Heart left ventricle (tissue), 16 donors: ENCODE results near the gene MEST. TPM values are rescaled to one million over a fixed set of nuclear protein-coding genes. Genes with fewer than 3 reads are reported as not detected.
"Not testable (repeated sequence)": the region's sequence is repeated elsewhere in the genome, so short reads cannot be mapped to it uniquely, and the experiment has no call there.

Experiments used
- ATAC-seq, 4 donors: fragments of 200-7000 bp; cut with Tn5 transposase; one replicate each; pipeline ENCODE4 v1.9.1; 2020 to 2022; ENCODE audit warnings: moderate library complexity in 4 of 4, mild to moderate bottlenecking in 3 of 4, moderate number of reproducible peaks in 1 of 4
- DNase-seq, 5 donors: peaks; one replicate each; pipeline ENCODE4 v3.0.0-alpha.2; 2020
- H3K27ac ChIP-seq, 12 donors: fragments of 200-600 bp; sonication (generic) in 4 of 12; one replicate each; pipeline versions ENCODE4 v1.5.0 to v1.8.0; 2016 to 2022; ENCODE audit warnings: mild to moderate bottlenecking in 2 of 12
- H3K27me3 ChIP-seq, 9 donors: fragments of 200-600 bp; sonication (generic) in 2 of 9; one replicate each; pipeline versions ENCODE4 v1.5.1 to v1.8.0; 2016 to 2022; ENCODE audit warnings: mild to moderate bottlenecking in 3 of 9
- H3K36me3 ChIP-seq, 9 donors: fragments of 200-600 bp; sonication (generic) in 2 of 9; one replicate each; pipeline versions ENCODE4 v1.5.0 to v1.8.0; 2018 to 2022; ENCODE audit warnings: mild to moderate bottlenecking in 2 of 9
- H3K4me1 ChIP-seq, 12 donors: fragments of 200-600 bp; sonication (generic) in 4 of 12; one replicate each; pipeline versions ENCODE4 v1.5.0 to v1.8.0; 2016 to 2022; ENCODE audit warnings: mild to moderate bottlenecking in 3 of 12
- H3K4me3 ChIP-seq, 12 donors: fragments of 200-600 bp; sonication (generic) in 4 of 12; one replicate each; pipeline versions ENCODE4 v1.5.0 to v1.8.0; 2017 to 2022; ENCODE audit warnings: mild to moderate bottlenecking in 9 of 12, moderate library complexity in 4 of 12
- H3K9me3 ChIP-seq, 12 donors: fragments of 200-600 bp; sonication (generic) in 4 of 12; one replicate each; pipeline versions ENCODE4 v1.5.0 to v1.8.0; 2016 to 2022; ENCODE audit warnings: mild to moderate bottlenecking in 1 of 12
- POLR2A ChIP-seq, 2 donors: fragments of 450-650 bp; IDR thresholded peaks; one replicate each; pipeline ENCODE4 v1.6.1; 2017; ENCODE audit warnings: antibody characterized with exemption in 2 of 2, mild to moderate bottlenecking in 2 of 2, moderate library complexity in 2 of 2
- WGBS, 4 donors: extraction: QIAGEN DNeasy Blood & Tissue Kit in 2 of 4; methylation state at CpG; one replicate each; pipeline versions ENCODE4 v1.1.5 to v1.1.7; 2013 to 2018; 5-methylcytosine and 5-hydroxymethylcytosine counted together
- intact Hi-C, 10 donors: fragments of 100-400 bp; cut with DNase I; formaldehyde crosslinking; loops; one replicate each; pipeline versions ENCODE4 v1.11.1 to v1.14.2; 2022
- polyA plus RNA-seq, 2 donors: library from polyadenylated mRNA; stranded (reverse); fragments of 200-250 nt; gene quantifications; one replicate each; pipeline ENCODE4 v1.2.3, GENCODE V29; 2013
- total RNA-seq, 9 donors: library from RNA; depleted of rRNA in 2 of 9; stranded (reverse); fragments of >200 nt in 2 of 9; fragmentation: NEBNext Ultra II Directional in 3 of 9; extraction: Animal tissue kit (Norgen Biotek cat#: 25700) in 3 of 9; gene quantifications; one replicate each; pipeline versions ENCODE4 v1.1.0 to v1.2.4, GENCODE V29; 2016 to 2023
- TF ChIP-seq, protein P1 (sequence below), 12 donors: fragments of 200-600 bp; sonication (generic) in 4 of 12; IDR thresholded peaks; one replicate each; pipeline versions ENCODE4 v1.5.0 to v1.8.0; 2018 to 2022; ENCODE audit warnings: antibody characterized with exemption in 12 of 12, mild to moderate bottlenecking in 5 of 12
- donor health status: ischemic (EF 13 %, LVEDD 7.1; RV severe dilation, severe dysfunction).
- donor health status: healthy with polysubstance abuse.
- donor health status: DM: no; HTN: yes; CAD: no.
- donor health status: DM: no; HTN: no; CAD: no.
- donor health status: ischemic (EF 25% LVEDD 6.9; RV normal size, moderate dysfunction).
- donor health status: ischemic (EF 25% LVEDD 5.7; RV mildly dilated, moderate dysfunction).
- donor health status: healthy.
- donor health status: DM: yes; HTN: yes; CAD: no.
- donor health status: ischemic (EF 35%, LVEDD 5.7; RV mildly dilated, moderate dysfunction).
- donor health status: nonischemic (EF 11% LVEDD 7.7; RV severe dilation, severe dysfunction).
- donor health status: DM: yes; HTN: yes; CAD: no.
- donor health status: PGD.
- donor health status: ischemic (EF 29% LVEDD 5.4; RV normal size, mild dysfunction).
- donor health status: nonischemic (EF 23%, LVEDD 6.1; RV moderate dilation, normal function).

Gene MEST
- total and polyA plus RNA-seq, 11 donors, result 0.79 to 46.0 (median 4.2) TPM

DNA sequence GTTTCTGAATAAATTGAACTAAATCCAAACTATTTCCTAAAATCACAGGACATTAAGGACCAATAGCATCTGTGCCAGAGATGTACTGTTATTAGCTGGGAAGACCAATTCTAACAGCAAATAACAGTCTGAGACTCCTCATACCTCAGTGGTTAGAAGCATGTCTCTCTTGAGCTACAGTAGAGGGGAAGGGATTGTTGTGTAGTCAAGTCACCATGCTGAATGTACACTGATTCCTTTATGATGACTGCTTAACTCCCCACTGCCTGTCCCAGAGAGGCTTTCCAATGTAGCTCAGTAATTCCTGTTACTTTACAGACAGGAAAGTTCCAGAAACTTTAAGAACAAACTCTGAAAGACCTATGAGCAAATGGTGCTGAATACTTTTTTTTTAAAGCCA lies 13.9 kb downstream of the MEST start:
- peaks cover 0 to 73% (median 34%) of the 10 kb centered on the region in 9 donors for H3K36me3 ChIP-seq
- DNase-seq (no peak), ATAC-seq (no peak)
- no peaks in the 10 kb centered on the region for H3K9me3 ChIP-seq
- no peak overlapping the region for H3K4me3 ChIP-seq
- intact Hi-C loops, result no loop called here
- TF ChIP-seq, protein P1, sequence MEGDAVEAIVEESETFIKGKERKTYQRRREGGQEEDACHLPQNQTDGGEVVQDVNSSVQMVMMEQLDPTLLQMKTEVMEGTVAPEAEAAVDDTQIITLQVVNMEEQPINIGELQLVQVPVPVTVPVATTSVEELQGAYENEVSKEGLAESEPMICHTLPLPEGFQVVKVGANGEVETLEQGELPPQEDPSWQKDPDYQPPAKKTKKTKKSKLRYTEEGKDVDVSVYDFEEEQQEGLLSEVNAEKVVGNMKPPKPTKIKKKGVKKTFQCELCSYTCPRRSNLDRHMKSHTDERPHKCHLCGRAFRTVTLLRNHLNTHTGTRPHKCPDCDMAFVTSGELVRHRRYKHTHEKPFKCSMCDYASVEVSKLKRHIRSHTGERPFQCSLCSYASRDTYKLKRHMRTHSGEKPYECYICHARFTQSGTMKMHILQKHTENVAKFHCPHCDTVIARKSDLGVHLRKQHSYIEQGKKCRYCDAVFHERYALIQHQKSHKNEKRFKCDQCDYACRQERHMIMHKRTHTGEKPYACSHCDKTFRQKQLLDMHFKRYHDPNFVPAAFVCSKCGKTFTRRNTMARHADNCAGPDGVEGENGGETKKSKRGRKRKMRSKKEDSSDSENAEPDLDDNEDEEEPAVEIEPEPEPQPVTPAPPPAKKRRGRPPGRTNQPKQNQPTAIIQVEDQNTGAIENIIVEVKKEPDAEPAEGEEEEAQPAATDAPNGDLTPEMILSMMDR (IDR thresholded peaks at IDR 0.05), result no peak
- no peak for TF ChIP-seq POLR2A (IDR thresholded peaks at IDR 0.05)
- peaks cover 0 to 3% (median 0%) of the 10 kb centered on the region in 12 donors for H3K4me1 ChIP-seq
- no peaks in the 10 kb centered on the region for H3K27me3 ChIP-seq
- no peak overlapping the region for H3K27ac ChIP-seq

DNA sequence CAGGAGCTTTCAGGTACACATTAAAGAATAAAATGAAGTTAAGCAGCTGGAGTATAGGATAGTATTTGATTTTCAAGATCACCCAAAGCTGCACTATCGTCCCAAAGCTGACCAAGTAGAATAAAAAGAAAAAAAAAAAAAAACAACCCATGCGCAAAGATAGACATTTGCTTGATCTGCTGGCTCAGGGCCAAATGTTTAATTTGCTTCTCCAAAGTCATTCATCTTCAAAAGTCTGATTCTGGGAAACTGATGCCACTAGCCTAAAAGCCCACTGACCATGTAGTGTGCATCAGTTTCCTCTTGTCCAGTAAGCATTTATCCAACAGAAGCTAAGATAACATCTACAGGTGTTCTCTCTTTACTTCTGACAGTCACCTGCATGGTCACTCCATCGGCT lies 14.5 kb downstream of the MEST start:
- Histone ChIP-seq H3K36me3 (peaks cover 0 to 75% (median 34%) of the 10 kb centered on the region in 9 donors), H3K27ac (no peak overlapping the region), H3K4me3 (no peak overlapping the region), H3K27me3 (no peaks in the 10 kb centered on the region), H3K4me1 (peaks cover 0 to 3% (median 0%) of the 10 kb centered on the region in 12 donors), H3K9me3 (no peaks in the 10 kb centered on the region)
- 94 to 98% (median 96%) methylated on average over 3 of the region's 3 CpGs for WGBS, 4 donors
- intact Hi-C loops, result no loop called here
- DNase-seq (no peak), ATAC-seq (no peak)
- TF ChIP-seq, protein P1 (IDR thresholded peaks at IDR 0.05), result no peak
- no peak for TF ChIP-seq POLR2A (IDR thresholded peaks at IDR 0.05)

DNA sequence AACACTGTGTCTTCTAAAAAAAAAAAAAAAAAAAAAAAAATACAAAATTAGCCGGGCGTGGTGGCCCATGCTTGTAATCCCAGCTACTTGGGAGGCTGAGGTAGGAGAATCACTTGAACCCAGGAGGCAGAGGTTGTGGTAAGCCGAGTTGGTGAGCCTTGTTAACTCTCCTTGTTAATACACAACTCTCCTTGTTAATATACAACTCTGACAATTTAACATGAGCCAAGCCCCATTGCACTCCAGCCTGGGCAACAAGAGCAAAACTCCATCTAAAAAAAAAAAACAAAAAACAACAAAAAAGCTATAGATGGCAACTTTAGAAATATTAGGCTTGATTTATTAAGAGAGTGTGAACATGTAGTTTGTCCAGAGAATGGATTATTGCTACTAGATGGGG lies 20.2 kb downstream of the MEST start:
- ATAC-seq, intact Hi-C loops, H3K9me3 ChIP-seq, H3K4me3 ChIP-seq, DNase-seq, H3K4me1 ChIP-seq, H3K27me3 ChIP-seq, H3K27ac ChIP-seq: not testable (repeated sequence)
- H3K36me3 ChIP-seq, result peaks cover 0 to 31% (median 16%) of the 10 kb centered on the region in 9 donors
- 95 to 99% (median 97%) methylated on average over 3 of the region's 3 CpGs for WGBS, 4 donors

DNA sequence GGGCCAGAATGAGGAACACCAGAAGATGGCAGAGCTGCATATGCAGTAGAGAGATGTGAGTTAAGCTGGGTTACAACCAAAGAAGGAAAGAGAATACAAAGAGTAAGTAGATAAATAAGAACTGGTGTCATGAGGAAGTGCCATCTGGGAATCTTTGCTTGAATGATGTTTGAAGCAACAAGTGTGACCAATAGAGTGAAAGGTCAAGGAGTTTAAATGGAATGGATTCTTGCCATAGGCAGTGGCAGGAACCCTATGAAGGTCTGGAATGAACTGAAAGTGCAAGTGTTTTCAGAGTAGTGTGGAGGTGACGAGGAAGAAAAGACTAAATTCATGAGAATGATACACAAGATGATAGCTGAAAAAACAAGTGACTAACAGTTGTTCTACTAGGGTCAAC lies 21.6 kb downstream of the MEST start:
- Histone ChIP-seq H3K27ac (no peak overlapping the region), H3K9me3 (no peaks in the 10 kb centered on the region), H3K27me3 (no peaks in the 10 kb centered on the region), H3K4me3 (no peak overlapping the region), H3K4me1 (peaks cover 0 to 3% (median 0%) of the 10 kb centered on the region in 12 donors), H3K36me3 (peaks cover 0 to 21% (median 5%) of the 10 kb centered on the region in 9 donors)
- 93 to 100% (median 94%) methylated on average over 1 of the region's 1 CpG for WGBS, 4 donors
- ATAC-seq (no peak), DNase-seq (no peak)
- no peak for TF ChIP-seq POLR2A (IDR thresholded peaks at IDR 0.05)
- TF ChIP-seq, protein P1 (IDR thresholded peaks at IDR 0.05), result no peak
- intact Hi-C loops, result no loop called here

DNA sequence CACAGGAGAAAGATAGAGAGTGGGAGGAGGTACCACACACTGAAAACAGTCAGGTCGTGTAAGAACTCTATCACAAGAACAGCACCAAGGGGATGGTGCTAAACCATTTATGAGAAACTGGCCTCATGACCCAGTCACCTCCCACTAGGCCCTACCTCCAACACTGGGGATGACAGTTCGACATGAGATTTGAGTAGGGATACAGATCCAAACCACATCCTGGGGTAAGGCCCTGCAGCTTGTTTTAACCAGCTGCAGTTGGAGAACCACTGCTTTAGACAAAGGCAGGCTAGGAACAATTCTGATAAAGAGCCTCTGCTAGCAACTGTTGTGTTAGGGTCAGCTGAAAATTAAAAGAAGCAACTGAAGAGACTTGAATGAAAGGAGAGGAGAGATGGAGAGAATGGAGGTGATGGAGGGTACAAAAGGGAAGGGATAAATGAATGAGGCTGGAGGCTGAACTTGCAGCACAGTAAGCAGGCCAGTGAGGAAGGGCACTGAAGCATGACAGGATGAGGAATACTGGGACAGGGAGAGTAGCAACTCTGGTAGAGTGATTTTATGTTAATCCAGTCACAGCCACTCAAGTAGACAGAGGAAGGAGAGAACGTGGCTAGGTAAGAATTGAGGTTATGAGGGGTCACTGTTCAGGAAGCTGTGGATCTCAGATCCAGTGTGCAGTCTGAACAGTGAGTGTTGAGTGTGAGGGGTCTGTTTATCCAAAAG lies 23.6 kb downstream of the MEST start:
- peaks cover 0 to 16% (median 4%) of the 10 kb centered on the region in 9 donors for H3K36me3 ChIP-seq
- no peak for TF ChIP-seq POLR2A (IDR thresholded peaks at IDR 0.05)
- TF ChIP-seq, protein P1 (IDR thresholded peaks at IDR 0.05), result no peak
- intact Hi-C loops, result no loop called here

More for the DNA sequence above, 23.6 kb downstream of the MEST start:
- no peaks in the 10 kb centered on the region for H3K27me3 ChIP-seq
- no peaks in the 10 kb centered on the region for H3K9me3 ChIP-seq
- ATAC-seq (no peak), DNase-seq (no peak)
- WGBS, 4 donors, result 79 to 82% (median 81%) methylated on average over 3 of the region's 3 CpGs
- no peak overlapping the region for H3K27ac ChIP-seq
- H3K4me1 ChIP-seq, result no peaks in the 10 kb centered on the region
- H3K4me3 ChIP-seq, result no peak overlapping the region
